ENCODE measurements around the gene DMD.

Gene DMD

GRCh38 chrX:31376408-31377022 is 1834.8 kb downstream of the DMD start:
- DNase-seq (ENCODE audit: low read depth in 4 of 4, low spot score in 1 of 4): no peak

DNA sequence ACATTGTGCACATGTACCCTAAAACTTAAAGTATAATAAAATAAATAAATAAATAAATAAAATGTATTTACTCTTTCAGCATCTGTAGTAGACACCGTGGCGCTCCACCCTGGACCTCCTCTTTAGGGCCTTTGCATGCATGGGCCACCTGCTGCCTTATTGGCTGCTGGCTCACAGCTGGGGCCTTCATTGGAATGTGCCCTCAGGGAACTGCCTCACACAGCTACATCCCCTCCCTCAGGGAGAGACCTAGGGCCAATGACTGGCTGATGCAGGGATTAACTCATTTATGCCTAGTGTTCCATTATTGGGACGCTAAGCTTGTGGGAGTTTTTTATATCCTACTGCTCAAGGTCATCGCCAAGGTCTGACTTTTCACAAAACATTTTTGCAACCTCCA is 1836.6 kb downstream of the DMD start:
- no peak for DNase-seq (ENCODE audit: low read depth in 4 of 4, low spot score in 1 of 4)

GRCh38 chrX:31371956-31372355 is 1839.4 kb downstream of the DMD start:
- DNase-seq (ENCODE audit: low read depth in 4 of 4, low spot score in 1 of 4): no peak

DNA sequence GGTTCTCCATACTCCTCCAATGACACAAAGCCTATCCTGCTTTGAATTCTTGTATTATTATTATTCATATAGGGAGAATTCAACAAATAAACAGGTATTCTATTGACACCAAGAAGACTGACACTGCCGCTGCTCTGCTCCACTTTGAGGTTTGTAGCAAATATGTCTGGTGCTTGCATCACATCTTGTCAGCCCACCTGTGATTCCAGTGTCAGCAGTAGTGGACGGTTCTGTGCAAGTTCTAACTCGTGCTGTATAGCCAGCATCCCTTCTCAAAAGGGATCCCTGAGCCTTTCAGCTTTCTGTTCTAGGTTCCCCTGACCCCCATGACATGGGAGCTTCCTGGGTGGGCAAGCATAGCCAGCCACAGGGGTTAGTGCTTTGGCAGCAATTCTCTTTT is 1843.5 kb downstream of the DMD start:
- no peak for DNase-seq (ENCODE audit: low read depth in 4 of 4, low spot score in 1 of 4)

GRCh38 chrX:31366041-31366440 is 1845.3 kb downstream of the DMD start:
- no peak for DNase-seq (ENCODE audit: low read depth in 4 of 4, low spot score in 1 of 4)

DNA sequence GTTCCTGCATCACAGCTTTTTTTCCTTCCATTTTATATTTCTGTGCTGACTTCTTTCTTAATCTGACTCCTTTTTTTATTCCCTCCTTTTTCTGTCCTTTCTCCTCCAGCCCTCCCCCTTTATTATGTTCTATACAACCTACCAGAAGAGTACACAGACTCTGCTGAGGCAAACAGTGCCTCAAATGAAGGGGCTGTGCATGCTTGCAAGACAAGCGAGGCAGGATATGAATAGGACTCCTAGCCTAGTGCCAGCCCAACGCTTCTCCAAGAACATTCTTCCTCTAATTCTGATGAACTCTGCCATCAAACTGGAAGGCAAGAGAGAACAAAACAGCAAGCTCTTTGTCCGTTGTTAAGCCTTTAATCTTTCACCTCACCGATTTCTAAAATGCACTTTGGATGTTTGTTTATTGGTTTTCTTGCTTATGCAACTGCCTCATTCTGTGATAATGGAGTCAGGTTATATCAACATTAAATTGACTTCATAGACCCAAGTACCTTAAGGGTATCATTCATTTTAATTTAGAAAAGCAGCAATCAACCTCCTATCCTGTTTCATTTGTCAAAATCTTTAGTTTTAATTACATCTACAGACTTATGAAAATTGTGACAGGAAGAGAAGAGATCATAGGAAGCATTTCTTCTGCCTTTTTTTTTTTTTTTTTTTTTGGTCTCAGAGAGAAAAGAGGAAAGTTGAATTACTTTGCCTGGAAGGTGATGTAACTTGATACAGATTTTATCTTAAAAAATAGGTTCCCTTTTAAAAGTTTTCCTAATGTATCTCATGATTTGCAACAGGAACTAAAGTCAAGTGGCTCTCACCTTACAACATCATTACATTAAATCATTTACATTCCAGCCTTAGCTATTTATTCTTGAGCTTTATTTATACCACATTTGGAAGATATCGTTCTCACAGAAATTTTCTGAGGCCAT is 1854.8 kb downstream of the DMD start:
- DNase-seq (ENCODE audit: low read depth in 4 of 4, low spot score in 1 of 4): no peak

- DNase-seq (ENCODE audit: low read depth in 4 of 4, low spot score in 1 of 4): no peak
These were observed 1856.0 kb downstream of the DMD start for GRCh38 chrX:31355206-31355955.

DNA sequence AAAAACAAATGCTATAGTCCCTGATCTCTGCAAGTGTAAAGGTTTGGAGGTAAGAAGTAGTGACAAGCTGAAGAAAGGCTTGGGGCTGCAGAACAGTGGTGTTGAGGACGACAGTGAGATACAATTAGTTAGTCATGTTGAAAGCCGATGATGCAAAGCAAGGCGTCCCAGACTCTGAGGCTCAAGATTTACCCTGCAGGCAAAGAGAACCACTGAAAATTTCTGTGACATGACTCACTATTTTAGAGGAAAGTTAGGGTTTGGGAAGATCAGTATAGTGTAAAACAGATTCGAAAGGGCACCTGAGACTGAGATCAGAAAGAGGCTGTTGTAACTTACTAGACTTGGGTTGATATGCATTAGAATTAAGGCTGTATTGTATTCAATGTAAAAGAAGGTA is 1858.3 kb downstream of the DMD start:
- DNase-seq (ENCODE audit: low read depth in 4 of 4, low spot score in 1 of 4): no peak

- DNase-seq (ENCODE audit: low read depth in 4 of 4, low spot score in 1 of 4): no peak
These were observed 1860.6 kb downstream of the DMD start for GRCh38 chrX:31350808-31351074.

- no peak for DNase-seq (ENCODE audit: low read depth in 4 of 4, low spot score in 1 of 4)
These were observed 1861.8 kb downstream of the DMD start for GRCh38 chrX:31349515-31349914.

DNA sequence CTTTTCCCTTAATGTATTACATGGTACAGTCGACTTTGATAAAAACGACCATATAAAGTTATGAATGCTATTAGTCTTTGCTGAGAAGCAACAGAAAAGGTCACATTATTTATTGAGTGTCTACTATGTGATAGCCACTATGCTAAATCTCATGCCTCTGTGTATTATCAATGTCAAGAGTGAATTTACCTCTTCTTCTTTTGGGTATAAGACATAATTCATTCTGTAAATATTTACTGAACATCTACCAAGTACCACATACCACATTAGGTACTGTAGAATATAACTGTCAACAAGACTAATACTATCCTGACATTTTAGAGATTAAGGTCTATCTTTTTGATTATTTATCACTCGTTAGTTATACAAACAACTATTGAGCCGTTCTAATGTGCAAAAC is 1870.8 kb downstream of the DMD start:
- no peak for DNase-seq (ENCODE audit: low read depth in 4 of 4, low spot score in 1 of 4)

- DNase-seq (ENCODE audit: low read depth in 4 of 4, low spot score in 1 of 4): no peak
These were observed 1872.4 kb downstream of the DMD start for GRCh38 chrX:31338991-31339350.

- DNase-seq (ENCODE audit: low read depth in 4 of 4, low spot score in 1 of 4): no peak
These were observed 1874.0 kb downstream of the DMD start for GRCh38 chrX:31337332-31337731.

GRCh38 chrX:31336419-31336818 is 1874.9 kb downstream of the DMD start:
- DNase-seq (ENCODE audit: low read depth in 4 of 4, low spot score in 1 of 4): no peak

- no peak for DNase-seq (ENCODE audit: low read depth in 4 of 4, low spot score in 1 of 4)
These were observed 1876.4 kb downstream of the DMD start for GRCh38 chrX:31334997-31335396.

DNA sequence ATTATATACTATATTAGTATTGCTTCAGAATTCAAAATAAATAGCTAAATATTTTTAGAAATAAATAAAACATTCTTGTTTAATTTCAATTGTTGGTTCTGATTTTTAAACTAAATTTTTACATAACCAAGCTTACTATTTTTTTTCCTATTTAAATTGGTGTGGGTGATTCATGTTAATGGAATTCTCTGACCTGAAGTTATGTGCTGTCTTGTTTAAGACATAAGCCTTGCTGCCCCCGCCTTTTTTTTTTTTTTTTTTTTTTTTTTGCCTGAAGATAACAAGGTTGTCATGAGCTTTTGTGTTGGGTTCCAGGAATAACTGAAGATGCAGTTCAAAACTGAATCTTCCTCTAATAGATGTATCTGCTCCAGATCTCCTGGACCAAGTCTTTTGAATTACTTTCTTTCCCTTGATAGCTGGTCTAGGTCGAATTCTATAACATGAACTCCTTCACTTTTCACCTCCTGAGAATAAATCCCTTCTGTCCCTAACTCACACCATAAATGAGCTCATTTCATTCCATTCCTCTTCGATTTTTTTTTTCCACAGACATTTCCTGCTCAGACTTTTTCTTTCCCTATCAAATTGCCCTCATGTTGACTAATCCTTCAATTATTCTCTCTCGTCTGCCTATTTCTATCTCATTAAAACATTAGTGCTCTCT is 1878.1 kb downstream of the DMD start:
- DNase-seq (ENCODE audit: low read depth in 4 of 4, low spot score in 1 of 4): no peak

DNA sequence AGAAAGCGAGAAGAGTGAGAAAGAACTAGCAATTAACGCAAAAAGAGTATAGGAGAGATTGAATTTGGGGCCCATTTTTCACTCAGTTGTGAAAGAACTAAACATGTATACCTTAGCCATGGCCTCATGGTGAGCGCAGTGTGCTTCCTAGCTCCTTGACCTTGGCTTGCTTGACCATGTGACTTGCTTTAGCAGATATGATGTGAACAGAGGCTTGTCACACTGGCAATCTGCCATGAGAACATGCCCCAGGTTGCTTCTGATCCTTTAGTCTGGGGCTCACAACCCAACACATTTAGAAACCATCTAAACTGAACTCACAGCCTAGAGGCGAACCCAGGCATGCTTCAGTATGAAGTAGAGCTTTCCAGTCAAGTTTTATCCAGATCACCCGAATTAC is 1879.4 kb downstream of the DMD start:
- no peak for DNase-seq (ENCODE audit: low read depth in 4 of 4, low spot score in 1 of 4)

GRCh38 chrX:31331015-31331414 is 1880.3 kb downstream of the DMD start:
- DNase-seq (ENCODE audit: low read depth in 4 of 4, low spot score in 1 of 4): no peak

DNA sequence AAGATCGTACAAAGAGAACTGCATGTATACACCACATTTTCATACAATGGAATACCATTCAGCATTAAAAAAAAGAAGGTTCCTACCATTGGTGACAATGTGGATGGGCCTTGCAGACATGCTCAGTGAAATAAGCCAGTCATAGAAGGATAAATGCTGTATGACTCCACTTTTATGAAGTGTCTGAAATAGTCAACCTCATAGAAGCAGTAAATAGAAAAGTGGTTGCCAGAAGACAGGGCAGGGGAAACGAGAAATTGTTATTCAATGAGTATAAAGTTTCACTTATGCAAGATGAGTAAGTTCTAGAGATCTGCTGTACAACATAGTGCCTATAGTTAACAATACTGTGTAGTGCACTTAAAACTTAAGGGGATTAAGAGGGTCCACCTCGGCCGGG is 1882.1 kb downstream of the DMD start:
- no peak for DNase-seq (ENCODE audit: low read depth in 4 of 4, low spot score in 1 of 4)

GRCh38 chrX:31323658-31324057 is 1887.7 kb downstream of the DMD start:
- no peak for DNase-seq (ENCODE audit: low read depth in 4 of 4, low spot score in 1 of 4)

GRCh38 chrX:31320740-31321139 is 1890.6 kb downstream of the DMD start:
- no peak for DNase-seq (ENCODE audit: low read depth in 4 of 4, low spot score in 1 of 4)

GRCh38 chrX:31319586-31319985 is 1891.8 kb downstream of the DMD start:
- DNase-seq (ENCODE audit: low read depth in 4 of 4, low spot score in 1 of 4): no peak
